GM12878 (cell line): ENCODE measurements around the gene FRYL. TPM values are rescaled to one million over a fixed set of nuclear protein-coding genes. Genes with fewer than 3 reads are reported as not detected.
A peak's percentile ranks its signal among the peaks of the same experiment; 100 is the strongest.

Source experiments
- ATAC-seq: fragments of 200-7000 bp; cut with Tn5 transposase; 3 replicates; pipeline ENCODE4 v1.9.1; 2020; ENCODE audit warnings: mild to moderate bottlenecking, moderate library complexity
- BruUV-seq: library from RNA; stranded (reverse); fragments of 400-500 nt; replicated peaks from 2 replicates; lab custom pipeline; 2021; lab: Mats Ljungman, UMichigan
- CTCF ChIA-PET: fragments of 300-600 bp; sonication (Branson Sonifier 250); formaldehyde crosslinking; extraction: SDS; loops from one replicate; lab custom pipeline; 2021; ENCODE audit warnings: inconsistent platforms; lab: Yijun Ruan, JAX
- POLR2A ChIA-PET: fragments of 350-600 bp; formaldehyde crosslinking; extraction: SDS; loops from one replicate; lab custom pipeline; 2021; ENCODE audit warnings: inconsistent platforms; lab: Charles Lee
- RAD21 ChIA-PET: fragments of 300-600 bp; sonication (Branson Sonifier 250); formaldehyde crosslinking; loops from one replicate; lab custom pipeline; 2023; ENCODE audit warnings: antibody characterized with exemption; ENCODE audit not compliant: unreplicated experiment; lab: Charles Lee
- SMC1A ChIA-PET: fragments of 300-600 bp; sonication (Branson Sonifier 250); formaldehyde crosslinking; loops from one replicate; lab custom pipeline; 2023; ENCODE audit not compliant: unreplicated experiment, uncharacterized antibody; lab: Charles Lee
- DNase-seq: peaks from one replicate; pipeline ENCODE4 v3.0.0-alpha.2; 2011; ENCODE audit warnings: low read depth, low spot score
- FAIRE-seq: peaks from 3 replicates; lab custom pipeline; 2011; peaks lifted over from hg19 to GRCh38; lab: Jason Lieb, UNC
- H2AFZ ChIP-seq: 2 replicates; pipeline ENCODE4 v1.6.0; 2011; ENCODE audit warnings: low read depth, low read length, control low read depth; ENCODE audit not compliant: control insufficient read depth
- H3K27ac ChIP-seq: 2 replicates; pipeline ENCODE4 v1.5.1; 2011; ENCODE audit warnings: control low read depth; ENCODE audit not compliant: control insufficient read depth, insufficient read depth
- H3K27me3 ChIP-seq, 2 experiments: replicated peaks in 1 of 2; 2 replicates each; pipeline versions ENCODE4 v1.6.0 to v1.6.1; 2011; ENCODE audit warnings: low read length in 1 of 2; ENCODE audit not compliant: control insufficient read depth in 2 of 2, insufficient read depth in 2 of 2
- H3K36me3 ChIP-seq, 2 experiments: 2 replicates each; pipeline ENCODE4 v1.5.1; 2011; ENCODE audit warnings: low read length in 1 of 2; ENCODE audit not compliant: control insufficient read depth in 2 of 2, insufficient read depth in 2 of 2
- H3K4me1 ChIP-seq: 2 replicates; pipeline ENCODE4 v1.6.1; 2011; ENCODE audit warnings: mild to moderate bottlenecking, low read length, moderate library complexity, mixed read lengths; ENCODE audit not compliant: control insufficient read depth, insufficient read depth
- H3K4me2 ChIP-seq: 2 replicates; pipeline ENCODE4 v1.6.0; 2011; ENCODE audit warnings: control low read depth; ENCODE audit not compliant: control insufficient read depth, insufficient read depth
- H3K4me3 ChIP-seq: fragments of 200-600 bp; sonication (generic); 2 replicates; pipeline ENCODE4 v1.5.1; 2016
- H3K79me2 ChIP-seq: 2 replicates; pipeline ENCODE4 v1.6.0; 2011; ENCODE audit warnings: low read length; ENCODE audit not compliant: control insufficient read depth, insufficient read depth
- H3K9ac ChIP-seq: 2 replicates; pipeline ENCODE4 v1.8.0; 2011; ENCODE audit warnings: low read length, control low read depth, mixed read lengths; ENCODE audit not compliant: control insufficient read depth, insufficient read depth
- H3K9me3 ChIP-seq: replicated peaks from 3 replicates; pipeline ENCODE4 v1.5.1; 2011; ENCODE audit warnings: mild to moderate bottlenecking, low read length; ENCODE audit not compliant: control insufficient read depth, insufficient read depth
- H4K20me1 ChIP-seq: 2 replicates; pipeline ENCODE4 v1.6.0; 2011; ENCODE audit not compliant: control insufficient read depth, insufficient read depth
- CHD2 ChIP-seq: IDR thresholded peaks from 2 replicates; pipeline ENCODE4 v1.6.1; 2011; ENCODE audit warnings: low read depth, low read length, improper control_type of control experiment, borderline replicate concordance
- ETV6 ChIP-seq, 2 experiments: fragments of 450-650 bp in 1 of 2; IDR thresholded peaks in 1 of 2; conservative IDR thresholded peaks in 1 of 2; 2 replicates each; pipeline ENCODE4 v1.6.1; 2014; ENCODE audit warnings: antibody characterized with exemption in 1 of 2, borderline replicate concordance in 1 of 2, low read depth in 1 of 2, mild to moderate bottlenecking in 1 of 2, moderate library complexity in 1 of 2
- MTA2 ChIP-seq: fragments of 450-650 bp; IDR thresholded peaks from 2 replicates; pipeline ENCODE4 v1.6.1; 2016; ENCODE audit warnings: low read depth, mild to moderate bottlenecking, moderate library complexity
- MTA3 ChIP-seq: IDR thresholded peaks from 2 replicates; pipeline ENCODE4 v1.6.1; 2012; ENCODE audit warnings: low read length, inconsistent platforms, borderline replicate concordance
- NFXL1 ChIP-seq: fragments of 450-650 bp; IDR thresholded peaks from 2 replicates; pipeline ENCODE4 v1.6.1; 2017; ENCODE audit warnings: antibody characterized with exemption, mild to moderate bottlenecking, borderline replicate concordance
- NR2C1 ChIP-seq: fragments of 450-650 bp; IDR thresholded peaks from 2 replicates; pipeline ENCODE4 v1.6.1; 2017; ENCODE audit warnings: antibody characterized with exemption, mild to moderate bottlenecking, moderate library complexity
- POLR2AphosphoS2 ChIP-seq: IDR thresholded peaks from 2 replicates; pipeline ENCODE4 v1.6.1; 2011; ENCODE audit warnings: low read depth, mild to moderate bottlenecking, low read length, improper control_type of control experiment, moderate library complexity
- SMAD1 ChIP-seq: fragments of 450-650 bp; IDR thresholded peaks from 2 replicates; pipeline ENCODE4 v1.6.1; 2018; ENCODE audit warnings: mild to moderate bottlenecking, low read depth; ENCODE audit not compliant: partially characterized antibody
- SUPT20H ChIP-seq: IDR thresholded peaks from 2 replicates; pipeline ENCODE4 v1.6.1; 2011; ENCODE audit warnings: low read depth, mild to moderate bottlenecking, low read length, moderate library complexity, borderline replicate concordance; ENCODE audit not compliant: control insufficient read depth
- YY1 ChIP-seq: IDR thresholded peaks from 2 replicates; pipeline ENCODE4 v1.6.1; 2011; ENCODE audit warnings: low read depth, mild to moderate bottlenecking, low read length
- WGBS: methylation state at CpG from one replicate; pipeline ENCODE4 v1.1.6; 2016; ENCODE audit warnings: low lambda C conversion rate; ENCODE audit not compliant: insufficient replicate concordance, insufficient coverage; ENCODE audit errors: missing lambda C conversion rate; 5-methylcytosine and 5-hydroxymethylcytosine counted together
- in situ Hi-C: fragments of 300-500 bp; cut with MboI; formaldehyde crosslinking; loops from 9 replicates; pipeline ENCODE4 v1.14.3; 2018; ENCODE audit warnings: mixed read lengths
- intact Hi-C: fragments of 100-400 bp; cut with micrococcal nuclease; formaldehyde crosslinking; loops from one replicate; pipeline ENCODE4 v1.14.2; 2022; ENCODE audit not compliant: unreplicated experiment
- polyA plus RNA-seq, 11 experiments: library from polyadenylated mRNA; depleted of rRNA in 4 of 11; unstranded in 6 of 11; stranded (reverse) in 5 of 11; fragments of >200 nt; fragmentation: Nextera tagmentation in 4 of 11; fragmentation: Illumina TruSeq in 1 of 11; extraction: Ambion mirVana in 4 of 11; extraction: Trizol in 1 of 11; gene quantifications; 1 replicate in 1 of 11; 2 replicates in 10 of 11; pipeline versions ENCODE4 v1.2.1 to v1.2.3, GENCODE V29; 2011 to 2016; ENCODE audit warnings: inconsistent platforms in 2 of 11, missing spikeins in 2 of 11, low read depth in 1 of 11
- total RNA-seq, 4 experiments: library from RNA; depleted of rRNA in 3 of 4; stranded (reverse); fragments of >200 nt in 3 of 4; fragmentation: Illumina TruSeq in 1 of 4; extraction: Trizol in 1 of 4; gene quantifications; 2 replicates each; pipeline versions ENCODE4 v1.2.1 to v1.2.3, GENCODE V29; 2013 to 2021
- TF ChIP-seq, protein P1 (sequence below): fragments of 450-650 bp; IDR thresholded peaks from 2 replicates; pipeline ENCODE4 v1.6.1; 2017; ENCODE audit warnings: mild to moderate bottlenecking, moderate library complexity
- TF ChIP-seq, protein P2 (sequence below): IDR thresholded peaks from 2 replicates; pipeline ENCODE4 v1.6.1; 2011; ENCODE audit warnings: borderline replicate concordance, low read depth, mild to moderate bottlenecking, moderate library complexity, mixed read lengths, low read length; ENCODE audit not compliant: insufficient read depth; ENCODE audit errors: extremely low read length
- TF ChIP-seq, protein P3 (sequence below): IDR thresholded peaks from 2 replicates; pipeline ENCODE4 v1.6.1; 2012; ENCODE audit warnings: low read depth, low read length, improper control_type of control experiment

Gene FRYL
- total and polyA plus RNA-seq, 10 of the 15 experiments (the other 5 are each of a cell fraction or from before 2014, with no cell fraction given): 10.3 to 50.6 (median 28.7) TPM

DNA sequence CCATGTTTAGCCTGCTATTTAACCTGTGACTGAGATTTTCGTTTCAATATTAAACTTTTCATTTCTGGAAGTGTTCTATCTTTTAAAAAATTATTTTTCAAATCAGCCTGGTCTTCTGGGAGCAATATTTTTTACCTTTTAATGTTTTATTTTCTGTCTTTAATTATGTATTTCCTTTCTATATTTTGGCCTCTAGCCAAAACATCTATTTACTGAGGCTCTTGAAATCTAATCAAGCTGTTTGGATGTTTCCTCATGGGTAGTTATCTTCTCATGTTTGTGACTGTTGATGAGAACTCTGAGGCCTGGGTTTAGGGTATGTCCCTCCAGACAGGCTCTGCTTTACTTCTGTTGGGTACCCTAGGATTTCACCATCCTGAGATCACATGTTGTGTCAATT, 307.3 kb downstream of the FRYL start (continued):
- TF ChIP-seq, protein P1, sequence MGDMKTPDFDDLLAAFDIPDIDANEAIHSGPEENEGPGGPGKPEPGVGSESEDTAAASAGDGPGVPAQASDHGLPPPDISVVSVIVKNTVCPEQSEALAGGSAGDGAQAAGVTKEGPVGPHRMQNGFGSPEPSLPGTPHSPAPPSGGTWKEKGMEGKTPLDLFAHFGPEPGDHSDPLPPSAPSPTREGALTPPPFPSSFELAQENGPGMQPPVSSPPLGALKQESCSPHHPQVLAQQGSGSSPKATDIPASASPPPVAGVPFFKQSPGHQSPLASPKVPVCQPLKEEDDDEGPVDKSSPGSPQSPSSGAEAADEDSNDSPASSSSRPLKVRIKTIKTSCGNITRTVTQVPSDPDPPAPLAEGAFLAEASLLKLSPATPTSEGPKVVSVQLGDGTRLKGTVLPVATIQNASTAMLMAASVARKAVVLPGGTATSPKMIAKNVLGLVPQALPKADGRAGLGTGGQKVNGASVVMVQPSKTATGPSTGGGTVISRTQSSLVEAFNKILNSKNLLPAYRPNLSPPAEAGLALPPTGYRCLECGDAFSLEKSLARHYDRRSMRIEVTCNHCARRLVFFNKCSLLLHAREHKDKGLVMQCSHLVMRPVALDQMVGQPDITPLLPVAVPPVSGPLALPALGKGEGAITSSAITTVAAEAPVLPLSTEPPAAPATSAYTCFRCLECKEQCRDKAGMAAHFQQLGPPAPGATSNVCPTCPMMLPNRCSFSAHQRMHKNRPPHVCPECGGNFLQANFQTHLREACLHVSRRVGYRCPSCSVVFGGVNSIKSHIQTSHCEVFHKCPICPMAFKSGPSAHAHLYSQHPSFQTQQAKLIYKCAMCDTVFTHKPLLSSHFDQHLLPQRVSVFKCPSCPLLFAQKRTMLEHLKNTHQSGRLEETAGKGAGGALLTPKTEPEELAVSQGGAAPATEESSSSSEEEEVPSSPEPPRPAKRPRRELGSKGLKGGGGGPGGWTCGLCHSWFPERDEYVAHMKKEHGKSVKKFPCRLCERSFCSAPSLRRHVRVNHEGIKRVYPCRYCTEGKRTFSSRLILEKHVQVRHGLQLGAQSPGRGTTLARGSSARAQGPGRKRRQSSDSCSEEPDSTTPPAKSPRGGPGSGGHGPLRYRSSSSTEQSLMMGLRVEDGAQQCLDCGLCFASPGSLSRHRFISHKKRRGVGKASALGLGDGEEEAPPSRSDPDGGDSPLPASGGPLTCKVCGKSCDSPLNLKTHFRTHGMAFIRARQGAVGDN: no peak
- TF ChIP-seq CHD2 (no peak), MTA2 (no peak)
- TF ChIP-seq, all 136 proteins: peak for 0

DNA sequence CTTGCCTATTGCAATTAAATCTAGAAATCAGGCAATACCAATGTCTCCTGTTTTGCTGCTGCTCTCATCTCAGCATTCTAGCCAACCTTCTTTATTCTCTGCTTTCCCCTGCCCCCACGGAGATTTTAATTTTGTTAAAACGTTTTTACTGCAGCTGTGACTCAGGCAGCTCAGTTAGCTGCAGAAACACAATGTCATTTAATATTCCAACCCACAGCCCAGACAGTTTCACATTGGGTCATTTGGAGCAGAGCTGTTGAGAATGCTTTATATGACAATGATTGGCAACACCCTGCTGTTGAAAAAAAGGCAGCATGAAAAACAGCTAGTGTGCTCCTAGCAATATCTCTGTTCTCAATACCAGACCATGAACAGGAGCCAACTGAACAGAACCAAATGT, 309.5 kb downstream of the FRYL start:
- Histone ChIP-seq H3K79me2 (no peaks in the 10 kb centered on the region), H3K9ac (no peak overlapping the region), H3K27me3 (no peaks in the 10 kb centered on the region), H3K4me2 (no peak overlapping the region), H3K4me3 (no peak overlapping the region), H4K20me1 (no peaks in the 10 kb centered on the region), H2AFZ (no peak overlapping the region), H3K4me1 (no peaks in the 10 kb centered on the region; the same call in 1 of the 2 replicates), H3K27ac (no peak overlapping the region), H3K9me3 (no peaks in the 10 kb centered on the region), H3K36me3 (no peaks in the 10 kb centered on the region)
- no peak for FAIRE-seq
- intact Hi-C loops (no loop called here), in situ Hi-C loops (no loop called here)
- POLR2A ChIA-PET: no interaction called here
- ATAC-seq: peak; percentile 37; the same call in 2 of the 3 replicates
- WGBS: 0% methylated on average over 2 of the region's 2 CpGs
- BruUV-seq: no TSS peak
- CTCF ChIA-PET: no interaction called here
- no peak for DNase-seq
- RAD21 ChIA-PET: interaction anchor here (1.4 kb wide), 1 partner anchor 16 kb away, joined by 3 read pairs; no protein-coding TSS in a partner anchor
- SMC1A ChIA-PET: no interaction called here
- TF ChIP-seq MTA3 (no peak), SUPT20H (no peak), NFXL1 (no peak), NR2C1 (no peak), POLR2AphosphoS2 (no peak), SMAD1 (no peak), MTA2 (no peak), YY1 (no peak), ETV6 (conservative IDR thresholded peaks at IDR 0.05 in 1 of 2, IDR thresholded peaks at IDR 0.05 in 1 of 2; ENCODE audit: borderline replicate concordance in 1 of 2, low read depth in 1 of 2) (no peak)
- TF ChIP-seq, protein P2, sequence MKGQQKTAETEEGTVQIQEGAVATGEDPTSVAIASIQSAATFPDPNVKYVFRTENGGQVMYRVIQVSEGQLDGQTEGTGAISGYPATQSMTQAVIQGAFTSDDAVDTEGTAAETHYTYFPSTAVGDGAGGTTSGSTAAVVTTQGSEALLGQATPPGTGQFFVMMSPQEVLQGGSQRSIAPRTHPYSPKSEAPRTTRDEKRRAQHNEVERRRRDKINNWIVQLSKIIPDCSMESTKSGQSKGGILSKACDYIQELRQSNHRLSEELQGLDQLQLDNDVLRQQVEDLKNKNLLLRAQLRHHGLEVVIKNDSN: no peak
- TF ChIP-seq, protein P3, sequence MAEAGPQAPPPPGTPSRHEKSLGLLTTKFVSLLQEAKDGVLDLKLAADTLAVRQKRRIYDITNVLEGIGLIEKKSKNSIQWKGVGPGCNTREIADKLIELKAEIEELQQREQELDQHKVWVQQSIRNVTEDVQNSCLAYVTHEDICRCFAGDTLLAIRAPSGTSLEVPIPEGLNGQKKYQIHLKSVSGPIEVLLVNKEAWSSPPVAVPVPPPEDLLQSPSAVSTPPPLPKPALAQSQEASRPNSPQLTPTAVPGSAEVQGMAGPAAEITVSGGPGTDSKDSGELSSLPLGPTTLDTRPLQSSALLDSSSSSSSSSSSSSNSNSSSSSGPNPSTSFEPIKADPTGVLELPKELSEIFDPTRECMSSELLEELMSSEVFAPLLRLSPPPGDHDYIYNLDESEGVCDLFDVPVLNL: no peak
